ENCODE data around the gene IFT80.

- TF ChIP-seq POLR2A (IDR thresholded peaks at IDR 0.05) (no peak), CTCF (IDR thresholded peaks at IDR 0.05) (no peak)
Observed at GRCh38 chr3:160374472-160374871, 24.6 kb downstream of the IFT80 start.
